H1 (cell line): ENCODE results near the gene ULK3. TPM values are rescaled to one million over a fixed set of nuclear protein-coding genes. Genes with fewer than 3 reads are reported as not detected.
A peak's percentile ranks its signal among the peaks of the same experiment; 100 is the strongest.

ENCODE experiments used
- CTCF ChIA-PET: fragments of 300-600 bp; sonication (Branson Sonifier 250); formaldehyde crosslinking; loops from one replicate; lab custom pipeline; 2021; ENCODE audit not compliant: partially characterized antibody; lab: Charles Lee
- POLR2A ChIA-PET: fragments of 300-600 bp; sonication (Branson Sonifier 250); formaldehyde crosslinking; loops from one replicate; lab custom pipeline; 2021; ENCODE audit warnings: inconsistent platforms; ENCODE audit not compliant: partially characterized antibody; lab: Charles Lee
- DNase-seq, 2 experiments: peaks; one replicate each; pipeline versions ENCODE4 v3.0.0 to v3.0.0-alpha.2; 2010 to 2022; ENCODE audit warnings: low spot score in 2 of 2, low read depth in 1 of 2, mixed read lengths in 1 of 2
- FAIRE-seq: peaks from 2 replicates; lab custom pipeline; 2011; peaks lifted over from hg19 to GRCh38; lab: Jason Lieb, UNC
- H2AFZ ChIP-seq: 2 replicates; pipeline ENCODE4 v1.8.1; 2012; ENCODE audit warnings: low read length, inconsistent platforms
- H2AK5ac ChIP-seq: 2 replicates; pipeline ENCODE4 v1.6.1; 2013; ENCODE audit warnings: low read depth, low read length
- H2BK120ac ChIP-seq: replicated peaks from 2 replicates; pipeline ENCODE3; 2013; ENCODE audit warnings: low read depth, low read length, inconsistent platforms
- H2BK12ac ChIP-seq: 2 replicates; pipeline ENCODE4 v1.6.1; 2013; ENCODE audit warnings: low read depth, low read length
- H2BK15ac ChIP-seq: 2 replicates; pipeline ENCODE4 v1.6.1; 2013; ENCODE audit warnings: low read length
- H2BK20ac ChIP-seq: 2 replicates; pipeline ENCODE4 v1.6.1; 2013; ENCODE audit warnings: low read length
- H2BK5ac ChIP-seq: 2 replicates; pipeline ENCODE4 v1.6.1; 2013; ENCODE audit warnings: low read depth, low read length
- H3K14ac ChIP-seq: 2 replicates; pipeline ENCODE4 v1.6.1; 2013; ENCODE audit warnings: inconsistent platforms; ENCODE audit not compliant: insufficient read length
- H3K18ac ChIP-seq: 2 replicates; pipeline ENCODE4 v1.6.1; 2013; ENCODE audit warnings: low read length; ENCODE audit errors: extremely low read depth
- H3K23ac ChIP-seq: 2 replicates; pipeline ENCODE4 v1.6.1; 2013; ENCODE audit warnings: inconsistent platforms; ENCODE audit not compliant: insufficient read length
- H3K23me2 ChIP-seq: 2 replicates; pipeline ENCODE4 v1.6.1; 2013; ENCODE audit warnings: low read depth, low read length
- H3K27ac ChIP-seq: 2 replicates; pipeline ENCODE4 v1.6.1; 2011; ENCODE audit warnings: low read depth, low read length, inconsistent platforms
- H3K27me3 ChIP-seq, 4 experiments: replicated peaks in 1 of 4; 1 replicate in 1 of 4; 2 replicates in 3 of 4; pipeline versions ENCODE4 v1.6.1 to v1.8.1; 2011 to 2013; ENCODE audit warnings: low read length in 3 of 4, mild to moderate bottlenecking in 3 of 4, inconsistent platforms in 2 of 4, mixed read lengths in 2 of 4, moderate library complexity in 1 of 4; ENCODE audit not compliant: control insufficient read depth in 3 of 4, insufficient read depth in 3 of 4; ENCODE audit errors: extremely low read depth in 1 of 4
- H3K36me3 ChIP-seq, 4 experiments: 2 replicates each; pipeline versions ENCODE4 v1.6.1 to v1.8.1; 2011 to 2013; ENCODE audit warnings: mild to moderate bottlenecking in 4 of 4, low read length in 3 of 4, moderate library complexity in 2 of 4, control low read depth in 1 of 4, inconsistent platforms in 1 of 4; ENCODE audit not compliant: insufficient read depth in 4 of 4, control insufficient read depth in 2 of 4
- H3K4ac ChIP-seq: replicated peaks from 2 replicates; pipeline ENCODE3; 2013; ENCODE audit warnings: low read length, low read depth, mixed read lengths, inconsistent platforms; ENCODE audit not compliant: insufficient read length
- H3K4me1 ChIP-seq, 4 experiments: replicated peaks in 1 of 4; 1 replicate in 1 of 4; 2 replicates in 3 of 4; pipeline versions ENCODE4 v1.6.1 to v1.8.1; 2011 to 2013; ENCODE audit warnings: low read length in 3 of 4, inconsistent platforms in 2 of 4, mixed read lengths in 1 of 4; ENCODE audit not compliant: insufficient read depth in 4 of 4, control insufficient read depth in 3 of 4
- H3K4me2 ChIP-seq, 2 experiments: 2 replicates each; pipeline versions ENCODE4 v1.6.1 to v1.8.1; 2011 to 2013; ENCODE audit warnings: low read depth in 2 of 2, low read length in 2 of 2, control low read depth in 1 of 2, inconsistent platforms in 1 of 2, mild to moderate bottlenecking in 1 of 2; ENCODE audit not compliant: insufficient read depth in 1 of 2
- H3K4me3 ChIP-seq, 4 experiments: fragments of 200-600, 300-600 bp in 1 of 4; sonication (generic), shearing (Covaris generic), sonication (Bioruptor Twin) in 1 of 4; 2 replicates each; pipeline versions ENCODE4 v1.5.1 to v1.8.1; 2011 to 2016; ENCODE audit warnings: low read length in 4 of 4, low read depth in 3 of 4, control low read depth in 2 of 4, inconsistent platforms in 2 of 4, mild to moderate bottlenecking in 2 of 4, mixed read lengths in 1 of 4, moderate library complexity in 1 of 4; ENCODE audit not compliant: insufficient read depth in 2 of 4; ENCODE audit errors: extremely low read depth in 1 of 4
- H3K56ac ChIP-seq: replicated peaks from 2 replicates; pipeline ENCODE3; 2013; ENCODE audit warnings: low read depth, mild to moderate bottlenecking, mixed read lengths, low read length, inconsistent platforms; ENCODE audit not compliant: insufficient read length
- H3K79me1 ChIP-seq: 2 replicates; pipeline ENCODE4 v1.6.1; 2013; ENCODE audit warnings: low read depth, low read length, control low read depth
- H3K79me2 ChIP-seq, 2 experiments: 2 replicates each; pipeline versions ENCODE4 v1.6.1 to v1.8.1; 2012 to 2013; ENCODE audit warnings: low read length in 2 of 2, mild to moderate bottlenecking in 2 of 2, inconsistent platforms in 1 of 2; ENCODE audit not compliant: insufficient read depth in 2 of 2, control insufficient read depth in 1 of 2
- H3K9ac ChIP-seq, 4 experiments: replicated peaks in 1 of 4; 1 replicate in 1 of 4; 2 replicates in 3 of 4; pipeline versions ENCODE4 v1.6.1 to v1.8.1; 2011 to 2013; ENCODE audit warnings: low read depth in 3 of 4, low read length in 3 of 4, control low read depth in 2 of 4, mild to moderate bottlenecking in 2 of 4, moderate library complexity in 2 of 4, inconsistent platforms in 1 of 4; ENCODE audit errors: extremely low read depth in 1 of 4
- H3K9me3 ChIP-seq, 2 experiments: 2 replicates each; pipeline versions ENCODE4 v1.6.1 to v1.8.1; 2012 to 2013; ENCODE audit warnings: mild to moderate bottlenecking in 2 of 2, moderate library complexity in 2 of 2, control low read depth in 1 of 2, inconsistent platforms in 1 of 2, low read depth in 1 of 2, low read length in 1 of 2, mixed read lengths in 1 of 2; ENCODE audit not compliant: insufficient read depth in 2 of 2
- H4K20me1 ChIP-seq, 2 experiments: replicated peaks in 1 of 2; 2 replicates each; pipeline versions ENCODE3 to v1.8.1; 2011 to 2013; ENCODE audit warnings: inconsistent platforms in 2 of 2, low read length in 2 of 2, mild to moderate bottlenecking in 1 of 2; ENCODE audit not compliant: insufficient read depth in 2 of 2, control insufficient read depth in 1 of 2
- H4K5ac ChIP-seq: 2 replicates; pipeline ENCODE4 v1.6.1; 2013; ENCODE audit warnings: low read length, low read depth, mixed read lengths, inconsistent platforms; ENCODE audit not compliant: insufficient read length
- H4K8ac ChIP-seq: 2 replicates; pipeline ENCODE4 v1.8.0; 2013; ENCODE audit warnings: mild to moderate bottlenecking, moderate library complexity, low read length, inconsistent platforms; ENCODE audit not compliant: insufficient read depth; ENCODE audit errors: extremely low read depth
- H4K91ac ChIP-seq: replicated peaks from 2 replicates; pipeline ENCODE3; 2013; ENCODE audit warnings: low read length, mixed read lengths, inconsistent platforms; ENCODE audit not compliant: insufficient read length
- CTCF ChIP-seq, 3 experiments: IDR thresholded peaks; 1 replicate in 2 of 3; 2 replicates in 1 of 3; pipeline versions ENCODE4 v1.5.1 to v1.6.1; 2011; ENCODE audit warnings: low read length in 3 of 3, mild to moderate bottlenecking in 3 of 3, inconsistent platforms in 2 of 3, low read depth in 1 of 3, moderate library complexity in 1 of 3; ENCODE audit not compliant: insufficient read depth in 1 of 3; ENCODE audit errors: control extremely low read depth in 1 of 3
- GABPA ChIP-seq: IDR thresholded peaks from 2 replicates; pipeline ENCODE4 v1.6.1; 2011; ENCODE audit warnings: mild to moderate bottlenecking, low read length, moderate library complexity, borderline replicate concordance; ENCODE audit not compliant: insufficient read depth
- RAD21 ChIP-seq, 2 experiments: IDR thresholded peaks in 1 of 2; conservative IDR thresholded peaks in 1 of 2; 2 replicates each; pipeline ENCODE4 v1.6.1; 2011; ENCODE audit warnings: low read depth in 2 of 2, low read length in 2 of 2, improper control_type of control experiment in 1 of 2, inconsistent platforms in 1 of 2, mild to moderate bottlenecking in 1 of 2, moderate library complexity in 1 of 2
- WGBS, 2 experiments: shearing (Covaris generic) in 1 of 2; methylation state at CpG; one replicate each; pipeline versions ENCODE4 v1.1.6 to v1.1.7; 2013 to 2015; ENCODE audit warnings: low lambda C conversion rate in 2 of 2, mixed read lengths in 2 of 2, inconsistent platforms in 1 of 2, low coverage in 1 of 2, missing lambda C conversion rate in 1 of 2; ENCODE audit not compliant: insufficient replicate concordance in 2 of 2, insufficient coverage in 1 of 2, insufficient read length in 1 of 2; ENCODE audit errors: extremely low coverage in 1 of 2, missing lambda C conversion rate in 1 of 2; 5-methylcytosine and 5-hydroxymethylcytosine counted together
- polyA plus RNA-seq, 7 experiments: library from polyadenylated mRNA; depleted of rRNA in 3 of 7; stranded (reverse) in 5 of 7; unstranded in 2 of 7; fragments of >200 nt in 5 of 7; fragments of 200-250 nt in 2 of 7; gene quantifications; 1 replicate in 5 of 7; 2 replicates in 1 of 7; 4 replicates in 1 of 7; pipeline versions ENCODE4 v1.2.1 to v1.2.3, GENCODE V29; 2011 to 2013; ENCODE audit warnings: missing spikeins in 2 of 7, mixed read lengths in 2 of 7
- total RNA-seq: library from RNA; stranded (reverse); fragmentation: NEBNext Ultra II Directional; extraction: Animal tissue kit (Norgen Biotek cat#: 25700); gene quantifications from 2 replicates; pipeline ENCODE4 v1.2.1, GENCODE V29; 2021

Gene ULK3
- total and polyA plus RNA-seq, 2 of the 8 experiments (the other 6 are each of a cell fraction or from before 2014, with no cell fraction given), result 27.1 to 34.4 TPM

GRCh38 chr15:74827614-74828013, 15.3 kb downstream of the ULK3 start:
- Histone ChIP-seq H2AK5ac (no peak overlapping the region), H2BK12ac (no peak overlapping the region), H3K14ac (no peak overlapping the region), H4K20me1 (peaks cover 0 to 2% of the 10 kb centered on the region in 2 experiments), H3K9me3 (no peaks in the 10 kb centered on the region), H3K9ac (no peak overlapping the region), H3K27ac (no peak overlapping the region), H3K4me1 (peaks cover 0 to 7% (median 4%) of the 10 kb centered on the region in 4 experiments; a peak in 4 of 7 replicates), H2BK120ac (no peak overlapping the region), H4K91ac (no peak overlapping the region), H3K4me3 (no peak overlapping the region), H4K8ac (no peak overlapping the region; the same call in 1 of the 2 replicates), H3K27me3 (peaks cover 4 to 47% (median 29%) of the 10 kb centered on the region in 4 experiments), H2BK5ac (no peak overlapping the region), H3K18ac (no peak overlapping the region), H3K36me3 (no peaks in the 10 kb centered on the region), H2AFZ (no peak overlapping the region), H3K56ac (no peak overlapping the region), H4K5ac (no peak overlapping the region), H2BK20ac (no peak overlapping the region), H2BK15ac (no peak overlapping the region), H3K79me2 (no peaks in the 10 kb centered on the region), H3K4me2 (no peak overlapping the region), H3K23me2 (0 out of 2 replicates have a peak, but pooled peaks cover 3% of the 10 kb centered on the region), H3K23ac (no peak overlapping the region), H3K79me1 (no peaks in the 10 kb centered on the region), H3K4ac (no peak overlapping the region)
- WGBS, 2 experiments, result 84% methylated on average over 5 of the region's 5 CpGs; no CpG with 5 or more reads in 1 of the 2 experiments
- TF ChIP-seq GABPA, result no peak
- peak in 1 of 3 experiments; percentile 24; a peak in 1 of 4 replicates for TF ChIP-seq CTCF (IDR thresholded peaks at IDR 0.05; ENCODE audit: control extremely low read depth in 1 of 3, insufficient read depth in 1 of 3, low read depth in 1 of 3, low read length in 3 of 3)
- TF ChIP-seq RAD21 (IDR thresholded peaks at IDR 0.05 in 1 of 2, conservative IDR thresholded peaks at IDR 0.05 in 1 of 2; ENCODE audit: low read depth in 2 of 2, low read length in 2 of 2), result peak; percentile 21 to 37
- CTCF ChIA-PET, result interaction anchor here (0.8 to 15.7 kb wide), 14 partner anchors 8 to 477 kb away, joined by 3 to 135 read pairs (median 6); partner anchors contain the start of gene CSK
- POLR2A ChIA-PET, result interaction anchor here (1.6 to 3.1 kb wide), 6 partner anchors 9 to 68 kb away, joined by 3 to 12 read pairs (median 6); partner anchors contain the start of genes LMAN1L and ULK3
- FAIRE-seq (no peak), DNase-seq (no peak)
